Fibroblast of pulmonary artery (primary cell): ENCODE results near the gene MCF2L.

Source experiments
- DNase-seq: peaks from one replicate; pipeline ENCODE4 v3.0.0-alpha.2; 2010; ENCODE audit warnings: low read depth
- H3K4me3 ChIP-seq: replicated peaks from 2 replicates; pipeline ENCODE4 v1.5.1; 2011; ENCODE audit warnings: low read depth, mild to moderate bottlenecking, control low read depth, low read length, moderate library complexity
- CTCF ChIP-seq: IDR thresholded peaks from 2 replicates; pipeline ENCODE4 v1.5.1; 2011; ENCODE audit warnings: mild to moderate bottlenecking, control low read depth, low read length, inconsistent platforms; ENCODE audit errors: missing control alignments

Gene MCF2L

DNA sequence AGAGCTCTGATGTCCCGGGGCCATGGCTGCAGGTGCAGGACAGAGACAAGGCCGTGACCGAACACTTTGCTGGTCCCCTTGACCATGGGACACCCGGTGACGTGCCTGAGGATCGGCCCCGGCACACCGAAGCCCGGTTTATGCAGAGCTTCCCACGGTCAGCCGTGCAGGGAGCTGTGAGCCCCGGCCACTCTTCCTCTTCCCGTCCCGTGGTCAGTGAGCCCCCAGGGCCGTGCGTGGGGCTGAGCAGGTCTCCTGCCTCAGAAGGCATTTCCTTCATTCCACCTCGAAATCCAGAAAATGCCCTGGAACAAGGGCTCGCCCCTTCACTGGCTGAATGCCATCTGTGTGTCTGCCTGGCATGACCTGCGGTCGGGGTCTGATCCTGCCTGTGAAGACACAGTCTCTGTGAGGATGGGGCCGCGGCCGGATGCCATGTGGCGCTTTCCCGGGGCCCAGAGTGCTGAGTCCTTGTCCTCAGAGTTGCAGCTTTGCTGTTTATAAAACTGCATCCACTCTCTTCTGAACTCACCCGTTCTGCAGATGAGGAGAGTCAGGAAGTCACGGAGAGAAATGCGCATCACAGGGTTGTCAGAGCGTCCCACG lies 16.9 kb downstream of the MCF2L start:
- TF ChIP-seq CTCF: no peak
- DNase-seq: no peak
- no peak overlapping the region for H3K4me3 ChIP-seq

DNA sequence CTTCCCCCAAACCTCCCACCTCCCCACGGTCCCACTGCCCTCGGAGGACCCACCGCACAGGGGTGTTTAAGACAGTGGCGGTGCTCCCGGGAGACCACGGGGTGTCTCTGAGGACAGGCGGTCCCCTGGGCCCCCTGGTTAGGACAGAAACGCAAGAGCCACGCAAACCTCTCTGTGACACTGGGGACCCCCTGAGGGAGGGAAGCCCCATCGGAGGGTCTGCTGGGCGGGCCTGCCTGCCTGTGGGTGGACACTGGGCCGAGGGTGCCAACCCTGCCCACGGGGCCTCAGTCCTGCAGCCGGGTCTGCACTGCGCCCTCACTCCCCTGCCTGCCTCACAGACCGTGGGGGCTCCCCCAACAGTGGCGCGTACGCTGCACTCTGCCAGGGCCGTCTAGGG lies 17.5 kb downstream of the MCF2L start:
- TF ChIP-seq CTCF: no peak
- no peak for DNase-seq
- no peak overlapping the region for H3K4me3 ChIP-seq

- no peak for DNase-seq
- no peak overlapping the region for H3K4me3 ChIP-seq
- TF ChIP-seq CTCF: no peak
These were observed 18.1 kb downstream of the MCF2L start for GRCh38 chr13:112986946-112987681.

- no peak for DNase-seq
- H3K4me3 ChIP-seq: no peak overlapping the region
- TF ChIP-seq CTCF: no peak
These were observed 18.6 kb downstream of the MCF2L start for GRCh38 chr13:112987682-112988024.

- no peak for TF ChIP-seq CTCF
- no peak for DNase-seq
These were observed 21.8 kb downstream of the MCF2L start for GRCh38 chr13:112990783-112991182.

DNA sequence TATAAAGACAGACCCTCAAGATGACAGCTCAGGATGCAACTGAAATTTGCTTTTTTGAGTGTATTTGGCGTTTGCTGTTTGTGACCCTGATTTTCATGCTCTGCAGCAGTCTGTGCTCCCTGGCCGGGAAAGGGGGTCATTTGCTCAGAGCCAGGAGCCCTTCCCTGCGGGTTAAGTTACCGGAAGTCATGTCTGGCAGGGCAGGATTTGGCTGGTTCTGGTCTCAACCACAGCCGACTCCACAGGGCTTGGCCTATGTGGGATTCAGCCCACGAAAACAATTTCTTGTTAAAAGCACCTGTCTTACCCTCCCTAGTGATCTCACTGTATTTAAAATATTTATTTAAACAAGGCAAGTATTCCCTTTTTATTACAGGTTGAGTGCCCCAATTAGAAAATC lies 22.6 kb downstream of the MCF2L start:
- no peak overlapping the region for H3K4me3 ChIP-seq
- no peak for TF ChIP-seq CTCF
- no peak for DNase-seq

More at GRCh38 chr13:112990783-112991182, 21.8 kb downstream of the MCF2L start:
- no peak overlapping the region for H3K4me3 ChIP-seq
